ENCODE measurements around the gene SMIM8.

- TF ChIP-seq POLR2A (IDR thresholded peaks at IDR 0.05) (no peak), CTCF (IDR thresholded peaks at IDR 0.05) (no peak)
These were observed 52.9 kb downstream of the SMIM8 start for GRCh38 chr6:87375315-87375714.

All from adrenal gland (tissue), 5 donors.